Stimulated activated CD4-positive, alpha-beta T cell treated with anti-CD3 and anti-CD28 coated beads, Interleukin-15, amount 100 ng/mL, for 1 hour (primary cell): ENCODE data around the gene PLA2G4E.

Experiments used
- DNase-seq, 2 donors: peaks; one replicate each; pipeline ENCODE4 v3.0.0-alpha.2; 2020; ENCODE audit warnings: low read depth in 1 of 2, low spot score in 1 of 2

PLA2G4E gene

GRCh38 chr15:41979493-41980266, 41.2 kb downstream of the PLA2G4E start:
- DNase-seq: no peak

- no peak for DNase-seq
Measured at GRCh38 chr15:41978534-41978933, 42.3 kb downstream of the PLA2G4E start.

- no peak for DNase-seq
Measured at GRCh38 chr15:41977757-41978383, 43.0 kb downstream of the PLA2G4E start.

- DNase-seq: no peak
Measured at GRCh38 chr15:41975669-41976068, 45.2 kb downstream of the PLA2G4E start.

- DNase-seq: no peak
Measured at GRCh38 chr15:41974041-41974440, 46.8 kb downstream of the PLA2G4E start.

- peak; percentile 81 to 82 for DNase-seq
Measured at GRCh38 chr15:41972253-41973242, 48.3 kb downstream of the PLA2G4E start, which contains the start of gene EHD4. TSS of gene EHD4 (minus strand) at chr15:41972557. CDS start at chr15:41972494, 63 bp downstream.

- no peak for DNase-seq
Measured at GRCh38 chr15:41971895-41972252, 49.0 kb downstream of the PLA2G4E start.

- peak; percentile 54 for DNase-seq
Measured at GRCh38 chr15:41971089-41971894, 49.5 kb downstream of the PLA2G4E start.

GRCh38 chr15:41970456-41970855, 50.4 kb downstream of the PLA2G4E start:
- DNase-seq: no peak

- no peak for DNase-seq
Measured at GRCh38 chr15:41969851-41970431, 50.9 kb downstream of the PLA2G4E start.

GRCh38 chr15:41968701-41969100, 52.1 kb downstream of the PLA2G4E start:
- no peak for DNase-seq

GRCh38 chr15:41967506-41968206, 53.2 kb downstream of the PLA2G4E start:
- no peak for DNase-seq

GRCh38 chr15:41966920-41967465, 53.8 kb downstream of the PLA2G4E start:
- DNase-seq: no peak

- no peak for DNase-seq
Measured at GRCh38 chr15:41966414-41966812, 54.4 kb downstream of the PLA2G4E start.

- no peak for DNase-seq
Measured at GRCh38 chr15:41965441-41966413, 55.1 kb downstream of the PLA2G4E start.

GRCh38 chr15:41961595-41962202, 59.1 kb downstream of the PLA2G4E start:
- DNase-seq: no peak

GRCh38 chr15:41961001-41961518, 59.8 kb downstream of the PLA2G4E start:
- no peak for DNase-seq
